ENCODE data around the gene NDST1.
A peak's percentile ranks its signal among the peaks of the same experiment; 100 is the strongest.

The NDST1 gene

DNA sequence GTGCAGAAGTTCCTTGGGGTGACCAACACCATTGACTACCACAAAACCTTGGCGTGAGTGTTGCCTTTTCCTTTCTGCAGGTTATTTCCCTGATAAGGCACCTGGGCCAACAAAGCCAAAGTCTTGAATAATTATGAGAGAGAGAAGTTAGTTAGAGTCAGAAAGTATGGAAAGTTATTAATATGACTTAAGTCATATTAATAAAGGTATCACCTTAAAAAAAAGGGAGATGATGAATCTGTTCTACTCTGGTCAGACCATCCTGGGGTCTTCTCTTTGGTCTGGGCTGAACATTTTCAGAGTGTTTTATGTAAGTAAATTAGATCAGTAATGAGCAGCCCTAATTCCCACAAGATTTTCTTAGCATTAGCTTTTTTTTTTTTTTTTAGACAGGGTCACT is 41.8 kb downstream of the NDST1 start:
- no peak for DNase-seq

DNA sequence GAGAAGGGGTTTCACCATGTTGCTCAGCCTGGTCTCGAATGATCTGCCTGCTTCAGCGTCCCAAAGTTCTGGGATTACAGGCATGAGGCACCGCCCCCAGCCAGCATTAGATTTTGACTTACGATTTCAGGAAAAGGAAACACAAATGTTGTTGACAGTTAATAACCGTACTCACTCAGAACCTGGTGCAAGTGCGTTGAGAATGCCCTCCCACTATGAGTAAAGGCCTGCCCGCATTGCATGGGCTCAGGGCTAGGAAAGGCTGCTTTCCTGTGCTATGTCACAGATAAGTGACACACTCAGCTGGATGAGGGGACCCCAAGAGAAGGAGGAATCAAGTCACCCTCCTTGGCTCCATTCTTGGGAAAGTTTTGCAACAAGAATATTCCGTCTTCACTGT is 42.4 kb downstream of the NDST1 start:
- no peak for DNase-seq

DNA sequence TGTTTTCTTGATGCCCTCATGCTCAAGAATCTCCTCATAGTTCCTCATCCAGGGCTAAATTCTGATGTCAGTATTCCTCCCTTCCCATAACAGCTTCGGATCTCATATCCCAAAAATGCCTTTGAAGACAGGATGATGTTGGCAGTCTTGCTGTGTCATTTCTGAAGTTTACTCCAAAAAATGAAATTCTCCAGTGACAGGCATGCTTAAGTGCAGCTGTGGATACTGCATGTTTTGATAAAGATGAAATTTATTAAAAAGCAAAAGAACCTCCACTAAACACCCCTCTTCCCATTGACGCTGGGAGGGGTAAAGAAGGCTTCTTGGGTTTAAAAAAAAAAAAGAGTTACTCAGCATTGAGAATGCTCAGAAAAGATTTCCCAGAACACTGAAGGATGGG is 43.1 kb downstream of the NDST1 start:
- DNase-seq, result no peak

DNA sequence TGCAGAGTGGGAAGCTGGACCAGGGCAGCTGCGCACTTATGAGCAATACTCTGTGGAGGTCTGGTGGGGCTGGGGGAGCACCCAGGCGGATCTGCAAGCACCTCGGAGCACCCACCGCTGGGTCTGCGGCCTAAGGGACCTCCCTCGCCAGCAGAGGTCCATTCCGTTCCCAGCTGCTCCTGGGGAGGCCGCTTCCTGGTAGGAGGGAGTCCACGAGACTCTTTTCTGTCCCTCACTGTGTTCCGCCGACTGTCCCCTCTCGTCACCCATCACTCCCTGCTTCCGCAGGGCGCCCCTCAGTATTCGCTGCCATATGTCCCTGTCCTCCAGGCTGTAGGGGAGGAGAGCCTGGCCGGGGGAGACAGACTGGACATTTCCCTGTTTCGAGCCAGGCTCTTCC is 45.5 kb downstream of the NDST1 start:
- DNase-seq, result no peak

DNA sequence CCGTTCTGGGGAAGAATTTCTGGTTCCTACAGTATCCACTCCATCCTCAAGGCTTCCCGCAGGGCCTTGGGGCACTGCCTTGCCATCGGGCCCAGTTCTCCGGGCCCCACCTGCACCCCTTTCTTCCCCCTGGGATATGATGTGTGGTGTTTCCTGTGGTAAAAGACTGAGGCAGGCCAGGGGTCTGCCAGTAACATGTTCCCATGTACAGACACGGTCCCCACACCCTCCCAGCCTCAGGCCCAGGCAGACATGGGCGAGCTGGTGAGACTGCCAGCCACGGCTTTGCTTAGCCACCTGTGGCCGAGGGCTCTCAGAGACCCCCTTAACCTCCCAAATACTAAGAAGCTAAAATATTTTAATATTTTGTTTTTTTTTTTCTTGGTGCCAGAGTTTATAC is 46.0 kb downstream of the NDST1 start:
- DNase-seq, result no peak

DNA sequence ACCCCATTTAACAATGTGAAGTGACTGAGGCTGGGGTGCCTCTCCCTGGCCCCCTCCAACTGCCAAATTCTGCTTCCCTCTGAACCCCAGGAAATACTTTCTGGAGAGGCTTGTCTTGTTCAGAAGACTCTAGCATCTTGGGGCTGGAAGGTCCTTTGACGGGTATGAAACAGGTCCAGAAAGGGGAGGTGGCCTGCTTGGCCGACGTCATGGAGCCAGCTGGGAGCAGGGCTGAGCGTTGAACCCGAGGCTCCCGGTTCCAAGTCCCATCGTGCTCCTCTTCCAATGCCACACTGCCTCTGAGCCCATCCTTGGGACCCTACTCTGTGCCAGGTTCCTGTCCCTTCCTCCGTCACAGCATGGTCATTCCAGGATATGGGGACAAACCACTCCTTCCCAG is 46.9 kb downstream of the NDST1 start:
- no peak for DNase-seq

DNA sequence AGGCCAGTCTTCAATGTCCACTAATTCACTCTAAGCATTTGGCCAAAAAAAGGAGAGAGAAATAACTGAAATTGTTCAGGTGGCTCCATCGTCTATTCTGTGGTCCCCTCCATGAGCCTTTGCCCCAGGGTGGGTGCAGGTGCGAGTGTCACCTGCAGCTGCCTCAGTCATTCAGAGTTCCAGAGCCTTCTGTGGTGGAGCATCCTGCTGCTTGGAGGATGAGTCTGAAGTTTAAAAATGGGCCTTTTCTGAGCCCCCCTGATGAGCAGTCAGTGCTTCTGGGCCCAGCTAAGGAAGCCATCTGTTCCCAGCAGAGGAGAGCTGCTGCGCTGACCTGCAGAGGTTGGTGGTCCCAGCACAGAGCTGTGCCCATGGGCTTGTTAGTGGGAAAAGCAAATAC is 48.2 kb downstream of the NDST1 start:
- DNase-seq, result no peak

DNA sequence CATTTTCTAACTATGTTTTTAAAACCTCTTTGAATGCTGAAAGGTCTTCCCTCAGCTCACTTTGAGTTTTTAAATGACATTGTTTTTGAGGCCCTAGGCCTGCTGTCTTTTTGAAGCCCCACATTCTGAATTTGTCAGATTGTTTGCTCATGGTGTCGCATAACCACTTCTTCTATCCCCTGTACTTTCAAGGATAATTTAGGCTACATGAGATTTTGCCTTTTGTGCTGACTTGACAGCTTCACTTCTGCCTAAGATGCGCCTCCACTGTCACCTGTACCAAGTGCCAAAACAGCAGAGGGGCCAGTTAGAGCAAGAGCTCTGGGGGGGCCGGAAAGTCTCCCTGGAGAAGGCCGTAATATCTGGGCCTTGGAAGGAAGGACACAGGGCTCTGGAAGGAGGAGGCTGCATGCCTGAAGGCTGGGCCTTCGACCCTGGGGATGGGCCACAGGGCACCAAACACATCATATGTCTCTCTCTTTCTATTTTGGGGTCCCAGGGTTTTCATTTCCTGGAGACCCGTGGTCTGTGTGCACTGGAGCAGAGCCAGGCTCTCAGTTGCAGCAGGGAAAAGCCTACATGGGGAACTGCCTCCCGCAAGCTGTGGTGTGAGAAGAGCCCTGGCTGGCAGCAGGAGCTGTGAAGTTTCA is 49.1 kb downstream of the NDST1 start:
- DNase-seq, result no peak

DNA sequence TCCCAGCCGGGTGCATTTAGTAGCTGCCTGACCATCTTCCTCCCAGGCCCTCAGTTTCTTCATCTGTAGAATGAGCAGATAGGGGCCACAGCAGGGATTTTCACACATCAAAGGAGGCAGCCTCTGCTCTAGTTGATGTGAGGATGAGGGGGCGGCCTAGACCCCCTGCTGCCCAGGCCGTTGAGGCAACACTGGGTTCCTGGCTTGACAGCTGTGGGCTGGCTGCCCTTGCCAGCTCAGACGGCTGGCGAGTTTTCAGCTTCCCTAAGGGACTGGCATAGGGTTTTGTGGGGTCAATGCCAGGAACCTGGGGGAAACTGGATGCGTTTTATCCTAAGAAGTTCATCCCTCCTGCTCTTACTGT is 49.6 kb downstream of the NDST1 start:
- DNase-seq, result no peak

DNA sequence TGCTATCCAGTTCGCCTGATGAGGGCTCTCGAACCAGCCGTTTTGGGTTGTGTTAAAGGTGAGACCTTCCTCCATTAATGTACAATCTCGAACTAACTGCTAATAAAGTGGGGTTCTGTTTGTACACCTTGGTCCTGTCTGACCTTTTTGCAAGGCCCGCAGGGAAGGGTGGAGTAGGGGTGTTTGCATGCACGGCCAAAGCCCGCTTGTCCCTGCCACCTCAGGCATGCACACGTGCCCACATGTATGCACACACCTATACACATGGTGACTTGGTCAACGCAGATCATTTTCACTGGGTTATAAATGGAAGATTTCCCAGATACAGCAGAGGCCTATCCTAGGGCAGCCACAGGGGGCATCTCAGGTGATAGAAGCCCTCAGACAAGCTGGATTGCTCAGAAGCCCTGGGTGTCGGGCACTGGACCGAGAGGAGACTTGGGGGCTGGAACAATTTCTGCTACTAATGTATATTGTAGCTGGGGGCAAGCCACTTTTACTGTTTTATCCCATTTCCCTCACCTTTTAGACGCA is 50.2 kb downstream of the NDST1 start:
- no peak for DNase-seq

DNA sequence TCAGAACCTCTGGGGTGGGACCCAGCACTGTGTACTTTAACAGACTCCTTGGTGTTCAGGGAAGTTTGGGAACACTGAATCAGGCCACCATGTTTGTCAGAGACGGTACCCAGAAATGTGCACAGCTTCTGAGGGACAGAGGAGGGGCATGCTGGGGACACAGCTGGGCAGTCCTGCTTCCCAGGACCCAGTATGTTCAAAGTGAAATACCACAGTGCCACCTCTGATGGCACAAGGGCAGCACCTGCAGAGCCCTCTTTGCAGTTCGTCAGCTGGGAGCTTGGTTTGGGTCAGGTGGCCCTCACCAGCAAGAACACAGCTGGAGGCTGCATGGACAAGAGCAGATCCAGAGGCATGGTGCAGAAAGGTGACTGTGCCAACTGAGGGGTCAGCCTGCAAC is 51.2 kb downstream of the NDST1 start:
- DNase-seq, result no peak

DNA sequence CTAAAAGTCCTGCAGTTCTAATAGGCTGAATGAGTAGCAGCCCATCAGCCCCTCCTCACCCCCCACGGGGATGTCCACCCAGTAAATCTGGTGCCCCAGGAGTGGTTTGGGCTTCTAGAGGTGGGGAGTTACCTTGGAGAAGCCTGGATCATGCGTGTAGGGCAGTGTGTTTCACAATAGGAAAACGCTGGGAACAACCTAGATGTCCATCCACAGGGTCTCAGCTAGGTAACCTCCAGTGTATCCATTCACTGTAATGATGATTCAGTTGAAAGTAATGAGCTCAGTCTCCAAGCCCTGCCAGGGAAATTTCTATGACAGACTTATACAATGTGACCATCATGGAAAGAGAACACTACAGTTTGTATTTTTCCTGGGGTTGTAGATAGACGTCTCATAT is 51.8 kb downstream of the NDST1 start:
- DNase-seq, result no peak

DNA sequence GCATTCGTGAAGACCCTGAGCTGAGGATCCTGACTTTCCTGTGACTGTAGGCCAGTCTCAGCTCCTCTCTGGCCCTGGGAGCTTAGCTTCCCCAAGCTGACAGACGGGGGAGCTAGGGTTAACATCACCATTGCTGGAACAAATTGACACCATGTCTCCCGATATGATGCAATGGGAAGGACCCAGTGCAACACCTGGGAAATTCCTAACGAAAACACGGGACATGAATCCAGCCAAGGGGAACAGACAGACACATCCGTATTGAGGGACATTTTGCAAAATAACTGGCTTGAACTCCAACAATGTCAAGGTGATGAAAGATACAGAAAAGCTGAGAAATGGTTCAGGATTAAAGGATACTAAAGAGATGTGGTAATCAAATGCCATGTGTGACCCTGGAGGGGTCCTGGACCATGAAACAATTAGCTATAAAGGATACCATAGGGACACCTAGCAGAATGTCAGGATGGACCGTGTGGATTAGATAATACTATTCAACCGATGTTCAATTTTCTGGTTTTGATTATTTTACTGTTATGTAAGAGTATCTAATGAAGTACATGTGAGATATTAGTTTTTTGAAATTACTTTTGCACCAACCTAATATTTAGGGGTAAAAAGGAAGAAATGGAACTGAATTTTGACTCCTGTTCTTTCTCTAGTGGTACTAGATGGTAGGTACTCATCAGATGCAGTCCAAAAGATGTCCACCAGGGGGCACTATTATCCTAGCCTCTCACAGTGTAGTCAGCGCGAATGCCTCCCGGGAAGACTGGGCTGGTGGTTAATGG is 52.7 kb downstream of the NDST1 start:
- DNase-seq, result peak; percentile 61

DNA sequence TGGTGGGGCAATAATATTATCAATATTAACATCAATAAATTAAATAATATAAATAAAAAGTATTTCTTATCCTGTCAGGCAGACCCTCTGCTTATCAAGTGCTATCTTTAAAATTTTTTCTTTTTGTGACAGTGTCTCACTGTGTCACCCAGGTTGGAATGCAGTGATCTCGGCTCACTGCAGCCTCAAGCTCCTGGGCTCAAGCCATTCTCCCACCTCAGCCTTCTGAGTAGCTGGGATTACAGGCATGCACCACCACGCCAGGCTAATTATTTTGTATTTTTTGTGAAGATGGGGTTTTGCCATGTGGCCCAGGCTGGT is 53.2 kb downstream of the NDST1 start:
- DNase-seq, result no peak

DNA sequence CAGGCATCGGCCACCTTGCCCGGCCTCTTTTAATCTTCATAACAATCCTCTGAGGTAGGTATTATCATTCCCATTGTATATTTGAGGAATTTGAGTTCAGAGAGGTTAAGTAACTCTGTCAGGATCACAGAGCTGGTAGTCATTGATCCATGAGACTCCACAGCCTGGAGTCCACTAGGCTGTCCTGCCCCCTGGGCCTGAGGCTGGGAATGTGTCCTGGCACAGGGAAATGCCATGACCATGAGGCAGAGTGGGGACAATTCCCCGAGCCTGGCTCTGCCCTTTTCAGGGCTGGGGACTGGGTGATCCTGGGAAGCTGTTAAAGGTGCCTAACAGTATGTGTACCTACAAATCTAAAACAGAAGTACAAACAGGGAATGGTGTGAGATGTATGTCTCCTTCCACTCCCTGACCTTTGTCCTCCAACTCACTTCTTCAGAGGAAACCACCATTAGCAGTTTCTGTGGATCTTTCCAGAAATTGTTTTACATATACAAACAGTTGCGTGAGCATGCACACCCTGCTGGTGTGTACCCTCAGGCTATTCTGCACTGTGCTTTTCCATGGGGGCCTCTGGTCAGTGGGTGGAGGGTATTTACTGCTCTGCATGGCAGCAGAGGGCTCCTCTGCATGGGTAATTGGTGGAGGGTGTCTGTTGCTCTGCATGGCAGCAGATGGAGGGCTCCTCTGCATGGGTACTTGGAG is 53.8 kb downstream of the NDST1 start:
- DNase-seq, result no peak

DNA sequence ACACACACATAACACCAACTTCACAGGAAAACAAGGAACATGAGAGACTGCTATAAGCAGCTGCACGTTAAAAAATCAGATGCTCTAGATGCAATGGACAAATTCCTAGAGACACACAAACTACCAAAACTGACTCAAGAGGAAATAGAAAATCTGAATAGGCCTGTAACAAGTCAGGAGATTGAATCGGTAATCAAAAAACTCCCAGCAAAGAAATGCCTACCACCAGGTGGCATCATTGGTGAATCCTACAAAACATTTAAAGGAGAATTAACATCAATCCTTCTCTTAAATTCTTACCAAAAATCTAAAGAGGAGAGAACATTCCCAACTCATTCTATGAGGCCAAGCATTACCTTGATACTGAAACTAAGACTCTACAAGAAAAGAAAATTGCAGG is 54.9 kb downstream of the NDST1 start:
- no peak for DNase-seq

DNA sequence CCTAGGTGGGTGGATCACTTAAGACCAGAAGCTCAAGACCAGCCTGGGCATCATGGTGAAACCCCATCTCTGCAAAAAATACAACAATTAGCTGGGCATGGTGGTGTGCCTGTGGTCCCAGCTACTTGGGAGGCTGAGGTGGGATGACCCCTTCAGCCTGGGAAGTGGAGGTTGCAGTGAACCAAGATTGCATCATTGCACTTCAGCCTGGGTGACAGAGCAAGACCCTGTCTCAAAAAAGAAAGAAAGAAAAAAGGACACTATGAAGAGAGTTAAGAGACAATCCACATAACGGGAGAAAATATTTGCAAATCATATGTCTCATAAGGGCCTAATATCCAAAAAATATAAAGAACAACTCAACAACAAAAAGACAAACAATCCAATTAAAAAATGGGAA is 57.9 kb downstream of the NDST1 start:
- no peak for DNase-seq

DNA sequence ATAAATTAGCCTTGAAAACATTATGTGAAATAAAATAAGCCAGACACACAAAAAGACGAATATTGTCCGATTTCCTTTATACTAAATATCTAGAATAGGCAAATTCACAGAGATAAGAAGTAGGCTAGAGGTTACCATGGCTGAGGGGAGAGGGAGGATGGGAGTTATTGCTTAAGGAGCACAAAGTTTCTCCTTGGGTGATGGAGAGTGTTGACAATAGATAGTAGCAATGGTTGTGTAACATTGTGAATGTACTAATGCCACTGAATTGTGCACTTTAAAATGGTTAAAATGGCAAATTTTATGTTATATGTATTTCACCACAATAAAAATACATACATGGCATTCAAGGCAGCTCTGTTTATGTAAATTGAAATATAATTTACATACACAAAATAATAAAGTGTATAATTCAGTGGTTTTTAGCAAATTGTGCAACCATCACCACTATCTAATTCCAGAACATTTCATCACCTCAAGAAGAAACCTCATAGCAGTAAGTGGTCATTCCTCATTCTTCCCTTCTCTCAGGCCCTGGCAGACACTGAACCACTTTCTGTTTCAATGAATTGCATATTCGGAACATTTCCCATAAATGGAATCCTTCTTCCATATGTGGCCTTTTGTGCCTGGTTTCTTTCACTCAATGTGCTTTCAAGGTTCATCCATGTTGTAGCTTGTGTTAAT is 59.2 kb downstream of the NDST1 start:
- no peak for DNase-seq

DNA sequence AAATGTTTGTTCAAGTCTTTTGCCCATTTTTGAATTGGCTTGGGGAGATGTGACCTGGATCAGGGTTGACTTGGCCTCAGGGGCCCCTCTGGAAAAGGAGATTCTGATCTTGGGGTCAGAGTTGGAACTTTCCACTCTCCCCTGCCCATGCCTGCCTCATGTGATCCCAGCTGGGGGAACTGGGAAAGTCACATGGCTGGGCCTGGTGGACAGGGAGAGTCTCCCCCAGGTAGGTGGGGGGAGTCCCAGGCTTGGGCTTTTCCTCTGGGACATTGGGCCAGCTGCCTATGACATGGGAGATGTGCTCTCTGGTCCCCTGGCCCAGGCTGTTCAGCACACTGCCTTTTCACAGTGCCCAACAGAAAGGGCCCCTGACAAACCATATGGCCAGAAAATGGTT is 60.7 kb downstream of the NDST1 start:
- DNase-seq, result no peak

DNA sequence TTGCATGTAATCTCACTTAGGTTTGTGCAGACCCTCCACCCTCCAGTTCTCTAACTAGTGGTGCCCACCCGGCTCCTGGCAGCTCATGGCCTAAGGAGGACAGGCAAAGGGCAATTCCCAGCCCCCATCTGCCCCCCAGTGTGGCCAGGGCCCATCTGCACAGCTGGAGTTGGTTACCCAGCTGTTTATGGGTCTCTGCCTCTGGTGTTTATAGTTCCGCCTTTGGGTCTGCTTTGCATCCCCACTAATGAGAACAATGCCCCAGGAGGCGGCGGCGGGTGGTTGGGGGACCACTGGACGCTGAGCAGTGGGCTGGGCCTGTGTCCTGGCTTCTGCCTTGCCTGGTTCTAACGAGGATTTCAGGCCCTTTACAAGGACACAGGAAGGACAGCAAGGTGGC is 62.4 kb downstream of the NDST1 start:
- DNase-seq, result no peak

DNA sequence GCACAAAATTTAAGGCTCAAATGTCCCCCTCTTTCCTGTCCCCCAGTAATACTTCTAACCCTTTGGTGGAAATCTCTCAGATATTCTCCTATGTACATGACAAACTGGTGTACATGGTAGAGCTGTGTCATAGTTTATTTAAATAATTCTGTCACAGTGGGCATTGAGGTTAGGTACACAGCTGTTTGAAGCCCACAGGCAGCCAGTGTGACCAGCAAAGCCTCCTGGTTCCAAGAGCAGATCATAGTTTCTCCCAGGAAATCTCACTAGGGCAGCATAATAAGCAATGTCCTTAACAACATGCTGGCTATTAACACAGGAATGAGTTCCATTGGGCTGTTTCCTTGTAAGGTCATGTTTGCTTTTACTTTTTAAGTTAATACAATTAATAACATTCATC is 63.9 kb downstream of the NDST1 start:
- no peak for DNase-seq

DNA sequence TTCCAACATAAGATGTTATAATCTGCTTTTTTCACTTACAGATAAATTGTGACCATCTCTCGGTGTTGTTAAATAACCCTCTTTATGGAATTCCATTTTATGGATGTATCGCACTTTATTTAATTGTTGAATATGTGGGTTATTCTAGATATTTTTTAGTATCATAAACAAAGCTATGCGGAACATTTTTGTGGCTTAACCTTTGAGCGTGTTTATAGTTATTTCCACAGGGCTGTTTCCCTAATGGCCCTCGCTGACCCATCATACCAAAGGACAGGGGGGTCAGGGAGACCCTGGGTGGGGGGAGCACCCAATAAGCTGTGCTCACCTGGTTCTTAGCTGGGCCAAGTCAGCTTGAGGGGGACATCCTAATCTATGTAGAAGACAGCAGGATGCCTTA is 65.3 kb downstream of the NDST1 start:
- no peak for DNase-seq

Data from activated CD4-positive, alpha-beta T cell treated with anti-CD3 and anti-CD28 coated beads for 1 hour (primary cell).